GM20431 (cell line): Measurements from ENCODE around the gene PARP8.

Source experiments
- in situ Hi-C: fragments of 300-500 bp; cut with MseI, MboI; formaldehyde crosslinking; loops from one replicate; pipeline ENCODE4 v1.15.0; 2020; ENCODE audit warnings: low sequenced_read_pairs; ENCODE audit not compliant: unreplicated experiment

Gene PARP8

DNA sequence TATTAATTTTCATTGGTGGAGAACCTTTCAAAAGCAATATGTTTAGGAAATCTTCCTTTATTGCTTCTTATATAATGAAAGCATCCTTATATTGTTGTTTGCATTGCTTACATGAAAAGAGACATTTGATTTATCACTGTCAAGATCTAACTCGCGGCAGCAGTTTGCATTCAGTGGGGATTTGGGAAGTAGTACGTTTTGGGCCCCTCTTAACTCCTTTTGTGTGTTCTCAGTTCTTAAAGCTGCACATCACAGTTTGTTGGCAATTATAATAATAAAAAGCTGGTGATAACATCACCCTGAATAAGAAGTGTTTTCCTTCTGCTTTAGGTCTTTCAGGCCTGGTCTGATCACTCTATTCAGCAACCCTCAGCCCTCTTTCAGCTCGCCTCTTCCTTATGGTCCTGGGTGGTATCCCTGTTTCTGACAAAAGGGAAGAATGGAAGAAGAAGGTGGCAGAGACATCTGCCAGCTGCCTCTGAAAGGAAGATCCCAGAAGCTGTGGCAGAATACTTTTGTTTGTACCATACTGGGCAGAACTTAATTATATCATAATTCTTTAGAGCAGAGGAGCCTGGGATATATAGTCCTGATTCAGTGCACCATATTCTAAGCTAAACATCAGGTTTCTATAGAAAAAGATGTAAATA is 53.7 kb downstream of the PARP8 start:
- in situ Hi-C loops = no loop called here

DNA sequence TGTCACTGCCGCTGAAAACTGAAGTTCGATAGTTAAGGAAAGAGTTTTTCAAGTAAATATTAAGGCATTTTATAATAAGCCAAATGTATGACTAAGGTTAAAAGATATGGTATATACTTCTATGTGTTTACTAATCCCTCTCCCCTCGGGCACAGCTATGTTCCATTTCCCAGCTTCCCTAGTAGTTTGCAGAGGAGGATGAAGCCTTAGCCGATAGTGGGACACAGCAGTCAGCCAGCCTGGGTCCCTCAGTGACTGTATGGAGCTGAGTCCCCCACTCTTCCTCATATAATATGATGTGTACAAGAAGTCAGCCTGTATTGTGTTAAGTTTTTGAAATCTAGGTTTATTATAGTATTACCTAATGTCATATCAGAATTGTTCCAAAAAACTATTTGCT is 55.8 kb downstream of the PARP8 start:
- in situ Hi-C loops = no loop called here

- in situ Hi-C loops = no loop called here
These were observed 57.8 kb downstream of the PARP8 start for GRCh38 chr5:50724262-50724661.

DNA sequence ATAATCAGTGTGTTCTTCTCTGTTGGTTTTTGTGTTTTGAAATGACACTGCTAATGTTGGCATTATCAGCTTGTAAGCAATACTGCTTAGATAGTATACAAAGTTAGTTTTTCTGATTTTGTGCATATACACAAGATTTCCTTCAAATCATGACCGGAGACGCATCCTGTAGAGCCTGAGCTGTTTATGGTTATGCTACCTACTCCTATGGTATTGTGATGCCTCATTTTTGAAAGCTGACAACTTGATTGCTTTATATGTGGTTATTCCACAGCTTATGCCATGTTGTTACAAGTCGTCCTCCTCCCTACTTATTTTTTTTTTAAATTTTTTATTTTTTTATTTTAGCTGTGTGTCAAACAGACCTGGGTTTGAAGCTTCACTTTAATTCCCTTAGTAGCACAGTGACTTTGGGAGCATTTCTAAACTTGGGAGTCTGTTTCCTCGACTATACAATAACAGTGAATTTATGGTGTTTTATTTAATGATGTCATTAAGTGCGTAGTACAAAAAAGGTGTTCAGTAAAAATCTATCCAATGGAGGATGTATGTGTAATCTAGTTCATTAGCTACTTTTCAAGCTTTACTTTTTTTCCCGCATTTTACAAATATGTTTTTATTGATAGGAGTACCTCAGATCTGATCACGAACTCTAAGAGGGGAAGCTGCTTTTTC is 59.5 kb downstream of the PARP8 start:
- in situ Hi-C loops = loop anchor here (25.0 kb wide), 1 partner anchor 289 kb away; the partner anchor contains the start of gene EMB

- in situ Hi-C loops = loop anchor here (25.0 kb wide), 1 partner anchor 289 kb away; the partner anchor contains the start of gene EMB
These were observed 60.2 kb downstream of the PARP8 start for GRCh38 chr5:50726475-50727148.

DNA sequence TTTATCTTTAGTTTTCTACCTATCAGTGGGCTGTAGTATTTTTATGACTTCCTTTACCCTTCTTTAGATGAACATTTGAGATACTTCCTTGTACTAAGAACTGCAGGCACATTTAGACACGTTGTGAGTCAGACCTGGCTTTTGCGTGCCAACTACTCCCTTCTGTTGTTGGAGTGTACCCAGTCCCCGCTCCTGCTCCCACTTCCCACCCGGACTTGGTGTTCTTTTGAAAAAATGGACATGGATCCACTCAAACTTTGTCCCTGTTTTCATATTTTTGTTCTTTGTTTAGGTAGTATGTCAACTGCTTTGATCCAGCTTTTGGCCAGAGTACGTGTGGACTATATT is 60.7 kb downstream of the PARP8 start:
- in situ Hi-C loops = loop anchor here (25.0 kb wide), 1 partner anchor 290 kb away; the partner anchor contains the start of gene EMB

DNA sequence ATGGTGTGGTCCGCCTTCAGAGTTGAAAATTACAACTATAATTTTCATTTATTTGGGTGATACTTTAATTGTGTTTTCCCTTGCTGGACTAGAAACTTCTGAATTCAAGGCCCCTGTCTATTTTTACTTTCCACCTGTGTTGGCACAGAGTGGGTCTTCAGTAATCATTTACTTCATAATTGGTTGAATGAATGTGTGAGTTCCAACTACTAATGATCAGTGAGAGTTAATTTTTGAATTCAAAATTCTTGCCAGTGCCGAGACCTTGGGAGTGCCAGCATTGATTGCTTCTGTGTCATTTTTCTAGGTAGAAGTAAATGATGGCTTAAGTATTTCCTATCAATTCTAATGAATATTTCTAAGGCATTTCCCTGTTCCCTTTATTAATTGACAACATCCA is 61.4 kb downstream of the PARP8 start:
- in situ Hi-C loops = loop anchor here (25.0 kb wide), 1 partner anchor 291 kb away; the partner anchor contains the start of gene EMB

GRCh38 chr5:50730336-50730735 is 63.9 kb downstream of the PARP8 start:
- in situ Hi-C loops = loop anchor here (25.0 kb wide), 1 partner anchor 293 kb away; the partner anchor contains the start of gene EMB

GRCh38 chr5:50730841-50731240 is 64.4 kb downstream of the PARP8 start:
- in situ Hi-C loops = loop anchor here (25.0 kb wide), 1 partner anchor 294 kb away; the partner anchor contains the start of gene EMB

DNA sequence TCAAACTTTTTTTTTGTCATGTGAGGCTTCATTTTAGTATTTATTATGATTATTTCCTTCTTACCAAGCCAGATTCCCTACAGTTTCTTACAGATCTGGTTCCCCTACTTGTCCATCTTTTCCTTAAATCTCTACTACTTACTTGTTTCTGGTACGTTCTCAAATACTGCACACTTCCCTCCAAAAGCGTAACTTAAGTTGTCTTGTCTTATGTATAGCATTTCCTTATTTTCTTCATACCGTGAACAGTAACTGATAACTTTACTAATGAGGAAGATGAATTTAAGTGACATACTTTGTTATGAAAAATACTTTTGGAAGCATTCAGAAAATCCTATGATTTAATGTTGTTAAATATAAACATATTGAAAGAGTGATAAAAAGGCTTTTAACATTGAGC is 67.3 kb downstream of the PARP8 start:
- in situ Hi-C loops = loop anchor here (25.0 kb wide), 1 partner anchor 296 kb away; the partner anchor contains the start of gene EMB

DNA sequence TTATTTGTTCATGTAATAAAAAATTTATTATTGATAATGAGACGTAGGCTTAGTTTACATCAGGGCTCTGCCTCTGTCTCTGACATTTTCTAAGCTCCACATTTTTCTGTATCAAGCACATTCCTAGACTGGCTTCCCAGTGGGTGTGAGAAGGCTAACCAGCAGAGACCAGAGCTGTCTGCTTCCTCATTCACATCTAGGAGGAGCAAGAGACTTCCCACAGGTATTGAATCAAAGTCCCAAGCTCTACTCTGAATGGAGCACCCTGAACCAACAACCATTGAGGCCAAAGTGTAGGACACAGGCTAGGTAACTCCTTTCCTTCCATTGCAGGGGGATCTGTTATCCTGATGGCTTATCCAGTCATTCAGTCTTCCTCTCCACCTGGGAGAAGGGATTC is 72.4 kb downstream of the PARP8 start:
- in situ Hi-C loops = loop anchor here (25.0 kb wide), 1 partner anchor 302 kb away; the partner anchor contains the start of gene EMB

GRCh38 chr5:50740832-50741231 is 74.4 kb downstream of the PARP8 start:
- in situ Hi-C loops = loop anchor here (25.0 kb wide), 1 partner anchor 304 kb away; the partner anchor contains the start of gene EMB

DNA sequence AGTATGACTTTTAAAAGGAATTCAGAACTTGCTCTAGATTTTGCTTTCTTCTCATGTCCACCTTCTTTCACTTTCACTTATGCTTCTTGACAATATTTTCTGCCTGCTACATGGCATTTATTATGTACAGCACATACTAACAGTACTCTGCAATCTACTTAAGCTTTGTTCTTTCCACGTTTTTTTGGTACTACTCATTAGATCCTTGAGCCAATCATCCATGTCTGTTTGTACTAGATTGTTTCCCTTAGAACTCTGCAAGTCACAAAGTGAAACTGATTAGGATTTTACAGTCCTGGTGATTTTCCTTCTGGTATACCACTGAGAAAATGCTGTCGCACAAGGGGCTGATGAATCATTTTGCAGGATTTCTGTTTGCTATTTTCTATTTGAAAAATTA is 78.3 kb downstream of the PARP8 start:
- in situ Hi-C loops = loop anchor here (25.0 kb wide), 1 partner anchor 307 kb away; the partner anchor contains the start of gene EMB

- in situ Hi-C loops = loop anchor here (25.0 kb wide), 1 partner anchor 308 kb away; the partner anchor contains the start of gene EMB
These were observed 78.9 kb downstream of the PARP8 start for GRCh38 chr5:50745221-50745910.

DNA sequence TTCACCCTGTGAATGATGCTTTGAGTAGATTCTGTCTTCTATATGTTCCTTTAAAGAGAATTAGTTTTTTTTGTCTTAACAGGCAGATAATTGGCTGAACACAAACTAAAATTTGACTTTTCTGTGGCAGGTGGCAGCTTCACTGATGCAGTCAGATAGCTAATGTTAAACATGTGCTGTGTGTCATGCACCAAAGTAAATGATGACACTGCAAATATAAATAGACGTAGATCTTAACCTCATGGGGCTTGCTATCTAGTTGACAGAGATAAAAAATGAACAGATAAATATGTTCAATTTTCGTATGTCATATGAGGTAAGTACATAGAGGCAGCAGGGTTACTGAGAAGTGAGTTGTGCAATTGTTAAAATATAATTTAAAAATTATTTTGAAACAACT is 82.7 kb downstream of the PARP8 start:
- in situ Hi-C loops = loop anchor here (25.0 kb wide), 1 partner anchor 312 kb away; the partner anchor contains the start of gene EMB

GRCh38 chr5:50749873-50750272 is 83.4 kb downstream of the PARP8 start:
- in situ Hi-C loops = loop anchor here (25.0 kb wide), 1 partner anchor 313 kb away; the partner anchor contains the start of gene EMB

- in situ Hi-C loops = no loop called here
These were observed 84.7 kb downstream of the PARP8 start for GRCh38 chr5:50751064-50751657.

DNA sequence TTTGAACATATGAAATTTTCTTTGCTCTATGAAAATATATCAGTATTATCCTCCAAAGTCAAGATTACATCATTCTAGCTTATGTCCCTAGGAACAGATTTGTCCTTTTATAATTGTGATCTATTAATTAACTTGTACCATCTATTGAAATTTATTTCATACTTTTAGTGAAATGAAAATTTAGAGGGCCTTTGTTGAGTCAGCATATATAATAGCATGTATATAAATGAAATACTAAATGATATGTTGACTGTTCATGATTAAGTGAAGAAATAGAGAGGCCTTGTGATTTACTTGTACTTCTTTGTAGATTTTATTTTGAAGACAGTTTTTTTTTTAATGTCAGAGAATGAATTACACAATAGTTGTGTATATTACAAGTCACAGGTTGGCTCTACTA is 86.4 kb downstream of the PARP8 start:
- in situ Hi-C loops = no loop called here

- in situ Hi-C loops = no loop called here
These were observed 93.3 kb downstream of the PARP8 start for GRCh38 chr5:50759526-50760270.
